Osteocyte (in vitro differentiated cells): ENCODE measurements around the gene ALOX12B. TPM values are rescaled to one million over a fixed set of nuclear protein-coding genes. Genes with fewer than 3 reads are reported as not detected.

ENCODE experiments used
- DNase-seq: peaks from one replicate; pipeline ENCODE4 v3.0.0; 2021; ENCODE audit warnings: mixed read lengths; ENCODE audit not compliant: unreplicated experiment; ENCODE audit errors: extremely low spot score
- H3K27ac Mint-ChIP-seq: one replicate; pipeline ENCODE4 v1.8.0; 2021; ENCODE audit warnings: mild to moderate bottlenecking, mixed read lengths; ENCODE audit not compliant: unreplicated experiment
- H3K27me3 Mint-ChIP-seq: one replicate; pipeline ENCODE4 v1.8.0; 2021; ENCODE audit warnings: mixed read lengths; ENCODE audit not compliant: unreplicated experiment
- H3K36me3 Mint-ChIP-seq: one replicate; pipeline ENCODE4 v1.8.0; 2021; ENCODE audit warnings: mixed read lengths; ENCODE audit not compliant: unreplicated experiment
- H3K4me1 Mint-ChIP-seq: one replicate; pipeline ENCODE4 v1.8.0; 2021; ENCODE audit warnings: mixed read lengths; ENCODE audit not compliant: unreplicated experiment
- H3K4me3 Mint-ChIP-seq: one replicate; pipeline ENCODE4 v1.8.0; 2021; ENCODE audit warnings: mild to moderate bottlenecking, moderate library complexity, mixed read lengths; ENCODE audit not compliant: unreplicated experiment
- H3K9me3 Mint-ChIP-seq: one replicate; pipeline ENCODE4 v1.8.0; 2021; ENCODE audit warnings: mixed read lengths; ENCODE audit not compliant: unreplicated experiment
- total RNA-seq: library from RNA; stranded (reverse); gene quantifications from 2 replicates; pipeline ENCODE4 v1.2.1, GENCODE V29; 2021
- TF ChIP-seq, protein P1 (sequence below): fragments of 200-600 bp; sonication (generic); IDR thresholded peaks from 2 replicates; pipeline ENCODE4 v1.5.0; 2021; ENCODE audit warnings: antibody characterized with exemption, mild to moderate bottlenecking, moderate library complexity

Gene ALOX12B
- total RNA-seq, 1 donor from 2014 or later = not detected

DNA sequence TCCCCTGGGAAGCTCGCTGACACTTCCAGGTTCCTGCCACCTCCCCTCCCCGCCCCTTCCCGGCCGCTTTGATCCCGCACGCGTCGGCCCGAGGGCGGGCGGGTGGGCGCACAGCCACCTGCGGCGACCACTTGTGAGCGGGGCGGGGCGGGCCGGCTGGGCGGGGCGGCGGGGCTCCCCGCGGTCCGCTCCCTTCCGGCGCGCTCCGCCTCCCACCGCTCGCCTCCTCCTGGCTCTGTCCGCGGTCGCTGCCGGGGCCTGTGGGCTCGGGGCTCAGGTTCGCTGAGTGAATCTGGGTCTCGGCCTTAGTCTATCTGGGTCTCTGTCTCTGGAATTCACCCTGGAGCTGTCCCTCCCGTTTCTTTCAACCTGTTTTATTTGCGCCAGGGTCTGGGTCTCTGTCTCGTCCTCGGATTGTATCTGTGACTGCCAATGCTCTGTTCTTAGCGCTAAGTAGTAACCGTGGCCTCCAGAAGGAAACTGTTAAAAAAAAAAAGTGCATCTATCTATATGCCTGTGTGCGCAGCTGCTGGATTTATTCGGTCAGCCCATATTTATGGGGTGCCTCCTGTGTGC is 39.1 kb upstream of the ALOX12B start:
- Mint-ChIP-seq H3K4me3 (peak overlapping the region; percentile 87), H3K36me3 (no peaks in the 10 kb centered on the region), H3K9me3 (no peaks in the 10 kb centered on the region), H3K4me1 (peaks cover 40% of the 10 kb centered on the region), H3K27me3 (peaks cover 6% of the 10 kb centered on the region), H3K27ac (peak overlapping the region; percentile 89)
- TF ChIP-seq, protein P1, sequence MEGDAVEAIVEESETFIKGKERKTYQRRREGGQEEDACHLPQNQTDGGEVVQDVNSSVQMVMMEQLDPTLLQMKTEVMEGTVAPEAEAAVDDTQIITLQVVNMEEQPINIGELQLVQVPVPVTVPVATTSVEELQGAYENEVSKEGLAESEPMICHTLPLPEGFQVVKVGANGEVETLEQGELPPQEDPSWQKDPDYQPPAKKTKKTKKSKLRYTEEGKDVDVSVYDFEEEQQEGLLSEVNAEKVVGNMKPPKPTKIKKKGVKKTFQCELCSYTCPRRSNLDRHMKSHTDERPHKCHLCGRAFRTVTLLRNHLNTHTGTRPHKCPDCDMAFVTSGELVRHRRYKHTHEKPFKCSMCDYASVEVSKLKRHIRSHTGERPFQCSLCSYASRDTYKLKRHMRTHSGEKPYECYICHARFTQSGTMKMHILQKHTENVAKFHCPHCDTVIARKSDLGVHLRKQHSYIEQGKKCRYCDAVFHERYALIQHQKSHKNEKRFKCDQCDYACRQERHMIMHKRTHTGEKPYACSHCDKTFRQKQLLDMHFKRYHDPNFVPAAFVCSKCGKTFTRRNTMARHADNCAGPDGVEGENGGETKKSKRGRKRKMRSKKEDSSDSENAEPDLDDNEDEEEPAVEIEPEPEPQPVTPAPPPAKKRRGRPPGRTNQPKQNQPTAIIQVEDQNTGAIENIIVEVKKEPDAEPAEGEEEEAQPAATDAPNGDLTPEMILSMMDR = no peak
- DNase-seq = no peak

DNA sequence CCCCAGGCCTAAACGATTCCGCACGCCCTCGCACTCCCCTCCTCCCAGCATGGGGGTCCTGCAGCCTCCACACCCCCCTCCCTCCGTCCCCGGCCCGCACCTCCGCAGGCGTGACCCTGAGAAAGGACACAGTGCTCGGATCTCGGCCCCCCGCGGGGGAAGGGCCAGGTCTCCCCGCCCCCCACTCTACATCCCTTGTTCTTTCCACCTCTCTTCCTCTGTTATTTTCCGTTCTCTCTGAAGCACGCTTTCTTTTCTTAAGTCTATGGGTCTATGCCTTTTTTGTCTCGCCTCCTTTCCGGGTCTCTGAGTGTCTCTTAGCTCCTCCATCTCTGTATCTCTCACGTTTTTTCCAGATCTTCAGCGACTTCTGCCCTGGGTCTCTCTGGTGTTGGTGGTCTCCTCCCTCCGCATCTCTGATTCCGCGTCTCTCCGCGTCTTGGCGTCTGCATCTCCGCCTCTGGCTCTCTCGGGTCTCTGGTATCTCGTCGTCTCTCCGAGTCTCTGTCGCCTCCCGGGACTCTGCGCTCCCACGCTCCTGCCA is 38.5 kb upstream of the ALOX12B start:
- TF ChIP-seq, protein P1 = no peak
- Mint-ChIP-seq H3K27me3 (peaks cover 6% of the 10 kb centered on the region), H3K9me3 (no peaks in the 10 kb centered on the region), H3K4me3 (peak overlapping the region; percentile 87), H3K27ac (peak overlapping the region; percentile 69), H3K36me3 (no peaks in the 10 kb centered on the region), H3K4me1 (peaks cover 42% of the 10 kb centered on the region)
- no peak for DNase-seq

DNA sequence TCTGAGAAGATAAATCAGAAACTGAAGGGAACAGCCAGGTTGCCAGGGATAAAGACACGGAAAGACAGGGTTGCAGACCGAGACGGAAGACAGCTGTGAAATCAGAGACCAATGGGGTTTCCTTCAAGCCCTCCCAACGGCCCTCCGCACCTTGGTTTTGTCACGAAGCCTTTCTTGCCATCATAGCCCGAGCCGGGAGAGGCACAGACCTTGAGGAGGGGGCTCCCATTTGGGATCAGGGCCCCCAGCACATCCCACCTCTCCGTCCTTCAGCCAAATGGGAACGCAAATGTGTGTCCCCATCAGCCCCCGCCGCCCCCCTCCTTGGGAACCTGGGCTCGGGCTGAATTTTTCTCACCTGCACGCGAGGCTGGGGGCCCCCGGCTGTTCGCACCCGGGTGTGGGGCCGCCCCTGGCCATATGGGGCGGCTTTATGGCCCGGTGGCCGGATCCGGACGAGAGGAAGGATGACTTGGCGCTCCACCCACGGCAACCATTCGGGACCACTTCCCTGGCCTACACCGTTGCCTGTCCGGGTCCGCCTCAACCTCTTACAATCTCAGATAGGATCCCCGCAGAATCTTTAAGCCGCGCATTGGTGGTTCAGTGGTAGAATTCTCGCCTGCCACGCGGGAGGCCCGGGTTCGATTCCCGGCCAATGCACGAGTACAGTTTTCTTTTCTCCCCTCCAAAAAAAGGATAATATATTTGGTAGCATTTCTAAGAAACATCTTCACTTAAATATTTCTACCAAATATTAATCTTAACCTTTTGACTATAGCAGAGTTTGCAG is 37.8 kb upstream of the ALOX12B start:
- H3K4me3 Mint-ChIP-seq = peak overlapping the region; percentile 87
- peak; percentile 93 for DNase-seq
- no peaks in the 10 kb centered on the region for H3K9me3 Mint-ChIP-seq
- H3K36me3 Mint-ChIP-seq = no peaks in the 10 kb centered on the region
- TF ChIP-seq, protein P1 = no peak
- H3K4me1 Mint-ChIP-seq = peaks cover 48% of the 10 kb centered on the region
- peak overlapping the region; percentile 69 for H3K27ac Mint-ChIP-seq
- peaks cover 6% of the 10 kb centered on the region for H3K27me3 Mint-ChIP-seq

GRCh38 chr17:8124350-8125153 is 37.0 kb upstream of the ALOX12B start:
- H3K27ac Mint-ChIP-seq = peak overlapping the region; percentile 53

More at GRCh38 chr17:8124350-8125153, 37.0 kb upstream of the ALOX12B start:
- no peaks in the 10 kb centered on the region for H3K27me3 Mint-ChIP-seq
- H3K4me1 Mint-ChIP-seq = peaks cover 56% of the 10 kb centered on the region
- no peaks in the 10 kb centered on the region for H3K9me3 Mint-ChIP-seq
- TF ChIP-seq, protein P1 = no peak
- H3K36me3 Mint-ChIP-seq = no peaks in the 10 kb centered on the region
- no peak for DNase-seq
- peak overlapping the region; percentile 87 for H3K4me3 Mint-ChIP-seq
